Gastrocnemius medialis (tissue), 4 donors: ENCODE measurements around the gene DTNA.

Experiments used
- CTCF ChIP-seq, 5 experiments: fragments of 450-650 bp in 3 of 5; fragments of 200-600 bp in 2 of 5; sonication (generic) in 2 of 5; IDR thresholded peaks in 4 of 5; conservative IDR thresholded peaks in 1 of 5; 1 replicate in 4 of 5; 2 replicates in 1 of 5; pipeline ENCODE4 v1.5.1; 2016 to 2019; ENCODE audit warnings: antibody characterized with exemption in 5 of 5, mild to moderate bottlenecking in 3 of 5, moderate library complexity in 3 of 5
- POLR2A ChIP-seq, 2 donors: fragments of 450-650 bp; IDR thresholded peaks; one replicate each; pipeline ENCODE4 v1.6.1; 2017; ENCODE audit warnings: antibody characterized with exemption in 2 of 2, mild to moderate bottlenecking in 2 of 2, moderate library complexity in 2 of 2

- TF ChIP-seq CTCF (IDR thresholded peaks at IDR 0.05 in 4 of 5, conservative IDR thresholded peaks at IDR 0.05 in 1 of 5) (no peak), POLR2A (IDR thresholded peaks at IDR 0.05) (no peak)
These were observed 131.8 kb downstream of the DTNA start for GRCh38 chr18:34841891-34842290.
